ENCODE results near the gene ANKRD13C.
"Not testable (repeated sequence)": the region's sequence is repeated elsewhere in the genome, so short reads cannot be mapped to it uniquely, and the experiment has no call there.

Gene ANKRD13C

GRCh38 chr1:70339644-70340043, 14.9 kb downstream of the ANKRD13C start:
- H3K4me3 ChIP-seq (ENCODE audit: low read depth in 1 of 5, low read length in 5 of 5); H3K36me3 ChIP-seq (ENCODE audit: control insufficient read depth in 5 of 5, insufficient read depth in 5 of 5, low read length in 5 of 5); H3K27ac ChIP-seq (ENCODE audit: low read depth, low read length); H3K4me1 ChIP-seq (ENCODE audit: control insufficient read depth in 5 of 5, insufficient read depth in 5 of 5, low read length in 5 of 5); H3K9me3 ChIP-seq (ENCODE audit: control insufficient read depth in 5 of 5, low read length in 5 of 5); H3K27me3 ChIP-seq (ENCODE audit: control insufficient read depth in 5 of 5, insufficient read depth in 4 of 5, low read length in 5 of 5); H3K9ac ChIP-seq (ENCODE audit: low read length in 5 of 5): not testable (repeated sequence)

- no peaks in the 10 kb centered on the region for H3K27me3 ChIP-seq (ENCODE audit: control insufficient read depth in 5 of 5, insufficient read depth in 4 of 5, low read length in 5 of 5)
- H3K36me3 ChIP-seq (ENCODE audit: control insufficient read depth in 5 of 5, insufficient read depth in 5 of 5, low read length in 5 of 5): peaks cover 0 to 13% (median 4%) of the 10 kb centered on the region in 5 donors
- no peaks in the 10 kb centered on the region for H3K4me1 ChIP-seq (ENCODE audit: control insufficient read depth in 5 of 5, insufficient read depth in 5 of 5, low read length in 5 of 5)
- no peak overlapping the region for H3K4me3 ChIP-seq (ENCODE audit: low read depth in 1 of 5, low read length in 5 of 5)
- H3K9me3 ChIP-seq (ENCODE audit: control insufficient read depth in 5 of 5, low read length in 5 of 5): no peaks in the 10 kb centered on the region
- H3K27ac ChIP-seq (ENCODE audit: low read depth, low read length): no peak overlapping the region
- H3K9ac ChIP-seq (ENCODE audit: low read length in 5 of 5): no peak overlapping the region
Measured at GRCh38 chr1:70336050-70336449, 18.5 kb downstream of the ANKRD13C start.

- H3K9ac ChIP-seq (ENCODE audit: low read length in 5 of 5): no peak overlapping the region
- H3K36me3 ChIP-seq (ENCODE audit: control insufficient read depth in 5 of 5, insufficient read depth in 5 of 5, low read length in 5 of 5): peaks cover 0 to 16% (median 4%) of the 10 kb centered on the region in 5 donors
- no peak overlapping the region for H3K27ac ChIP-seq (ENCODE audit: low read depth, low read length)
- H3K27me3 ChIP-seq (ENCODE audit: control insufficient read depth in 5 of 5, insufficient read depth in 4 of 5, low read length in 5 of 5): no peaks in the 10 kb centered on the region
- H3K9me3 ChIP-seq (ENCODE audit: control insufficient read depth in 5 of 5, low read length in 5 of 5): no peaks in the 10 kb centered on the region
- no peaks in the 10 kb centered on the region for H3K4me1 ChIP-seq (ENCODE audit: control insufficient read depth in 5 of 5, insufficient read depth in 5 of 5, low read length in 5 of 5)
- H3K4me3 ChIP-seq (ENCODE audit: low read depth in 1 of 5, low read length in 5 of 5): no peak overlapping the region
Measured at GRCh38 chr1:70334436-70334835, 20.1 kb downstream of the ANKRD13C start.

GRCh38 chr1:70333245-70333644, 21.3 kb downstream of the ANKRD13C start:
- Histone ChIP-seq H3K9me3 (ENCODE audit: control insufficient read depth in 5 of 5, low read length in 5 of 5) (no peaks in the 10 kb centered on the region), H3K36me3 (ENCODE audit: control insufficient read depth in 5 of 5, insufficient read depth in 5 of 5, low read length in 5 of 5) (peaks cover 0 to 16% (median 4%) of the 10 kb centered on the region in 5 donors), H3K9ac (ENCODE audit: low read length in 5 of 5) (no peak overlapping the region), H3K27ac (ENCODE audit: low read depth, low read length) (no peak overlapping the region), H3K4me1 (ENCODE audit: control insufficient read depth in 5 of 5, insufficient read depth in 5 of 5, low read length in 5 of 5) (no peaks in the 10 kb centered on the region), H3K4me3 (ENCODE audit: low read depth in 1 of 5, low read length in 5 of 5) (no peak overlapping the region), H3K27me3 (ENCODE audit: control insufficient read depth in 5 of 5, insufficient read depth in 4 of 5, low read length in 5 of 5) (no peaks in the 10 kb centered on the region)

- H3K4me3 ChIP-seq (ENCODE audit: low read depth in 1 of 5, low read length in 5 of 5): no peak overlapping the region
- peaks cover 0 to 16% (median 4%) of the 10 kb centered on the region in 5 donors for H3K36me3 ChIP-seq (ENCODE audit: control insufficient read depth in 5 of 5, insufficient read depth in 5 of 5, low read length in 5 of 5)
- H3K27me3 ChIP-seq (ENCODE audit: control insufficient read depth in 5 of 5, insufficient read depth in 4 of 5, low read length in 5 of 5): no peaks in the 10 kb centered on the region
- no peaks in the 10 kb centered on the region for H3K9me3 ChIP-seq (ENCODE audit: control insufficient read depth in 5 of 5, low read length in 5 of 5)
- no peak overlapping the region for H3K9ac ChIP-seq (ENCODE audit: low read length in 5 of 5)
- no peaks in the 10 kb centered on the region for H3K4me1 ChIP-seq (ENCODE audit: control insufficient read depth in 5 of 5, insufficient read depth in 5 of 5, low read length in 5 of 5)
- H3K27ac ChIP-seq (ENCODE audit: low read depth, low read length): no peak overlapping the region
Measured at GRCh38 chr1:70331962-70332361, 22.6 kb downstream of the ANKRD13C start.

- Histone ChIP-seq H3K4me1 (ENCODE audit: control insufficient read depth in 5 of 5, insufficient read depth in 5 of 5, low read length in 5 of 5) (no peaks in the 10 kb centered on the region), H3K36me3 (ENCODE audit: control insufficient read depth in 5 of 5, insufficient read depth in 5 of 5, low read length in 5 of 5) (peaks cover 0 to 8% (median 2%) of the 10 kb centered on the region in 5 donors), H3K27me3 (ENCODE audit: control insufficient read depth in 5 of 5, insufficient read depth in 4 of 5, low read length in 5 of 5) (no peaks in the 10 kb centered on the region), H3K9me3 (ENCODE audit: control insufficient read depth in 5 of 5, low read length in 5 of 5) (no peaks in the 10 kb centered on the region), H3K9ac (ENCODE audit: low read length in 5 of 5) (no peak overlapping the region), H3K4me3 (ENCODE audit: low read depth in 1 of 5, low read length in 5 of 5) (no peak overlapping the region), H3K27ac (ENCODE audit: low read depth, low read length) (no peak overlapping the region)
Measured at GRCh38 chr1:70327306-70328076, 27.0 kb downstream of the ANKRD13C start.

GRCh38 chr1:70324683-70325082, 29.8 kb downstream of the ANKRD13C start:
- Histone ChIP-seq H3K9ac (ENCODE audit: low read length in 5 of 5) (no peak overlapping the region), H3K36me3 (ENCODE audit: control insufficient read depth in 5 of 5, insufficient read depth in 5 of 5, low read length in 5 of 5) (peaks cover 0 to 4% (median 3%) of the 10 kb centered on the region in 5 donors), H3K27me3 (ENCODE audit: control insufficient read depth in 5 of 5, insufficient read depth in 4 of 5, low read length in 5 of 5) (no peaks in the 10 kb centered on the region), H3K9me3 (ENCODE audit: control insufficient read depth in 5 of 5, low read length in 5 of 5) (no peaks in the 10 kb centered on the region), H3K27ac (ENCODE audit: low read depth, low read length) (no peak overlapping the region), H3K4me1 (ENCODE audit: control insufficient read depth in 5 of 5, insufficient read depth in 5 of 5, low read length in 5 of 5) (no peaks in the 10 kb centered on the region), H3K4me3 (ENCODE audit: low read depth in 1 of 5, low read length in 5 of 5) (no peak overlapping the region)

- H3K36me3 ChIP-seq (ENCODE audit: control insufficient read depth in 5 of 5, insufficient read depth in 5 of 5, low read length in 5 of 5): peaks cover 0 to 4% (median 3%) of the 10 kb centered on the region in 5 donors
- no peaks in the 10 kb centered on the region for H3K9me3 ChIP-seq (ENCODE audit: control insufficient read depth in 5 of 5, low read length in 5 of 5)
- no peak overlapping the region for H3K9ac ChIP-seq (ENCODE audit: low read length in 5 of 5)
- no peaks in the 10 kb centered on the region for H3K4me1 ChIP-seq (ENCODE audit: control insufficient read depth in 5 of 5, insufficient read depth in 5 of 5, low read length in 5 of 5)
- H3K27me3 ChIP-seq (ENCODE audit: control insufficient read depth in 5 of 5, insufficient read depth in 4 of 5, low read length in 5 of 5): no peaks in the 10 kb centered on the region
- no peak overlapping the region for H3K27ac ChIP-seq (ENCODE audit: low read depth, low read length)
- no peak overlapping the region for H3K4me3 ChIP-seq (ENCODE audit: low read depth in 1 of 5, low read length in 5 of 5)
Measured at GRCh38 chr1:70319750-70320149, 34.8 kb downstream of the ANKRD13C start.

GRCh38 chr1:70318191-70318590, 36.3 kb downstream of the ANKRD13C start:
- H3K36me3 ChIP-seq (ENCODE audit: control insufficient read depth in 5 of 5, insufficient read depth in 5 of 5, low read length in 5 of 5): peaks cover 0 to 4% (median 3%) of the 10 kb centered on the region in 5 donors
- no peak overlapping the region for H3K9ac ChIP-seq (ENCODE audit: low read length in 5 of 5)
- no peaks in the 10 kb centered on the region for H3K9me3 ChIP-seq (ENCODE audit: control insufficient read depth in 5 of 5, low read length in 5 of 5)
- no peak overlapping the region for H3K27ac ChIP-seq (ENCODE audit: low read depth, low read length)
- H3K27me3 ChIP-seq (ENCODE audit: control insufficient read depth in 5 of 5, insufficient read depth in 4 of 5, low read length in 5 of 5): no peaks in the 10 kb centered on the region
- H3K4me3 ChIP-seq (ENCODE audit: low read depth in 1 of 5, low read length in 5 of 5): no peak overlapping the region
- no peaks in the 10 kb centered on the region for H3K4me1 ChIP-seq (ENCODE audit: control insufficient read depth in 5 of 5, insufficient read depth in 5 of 5, low read length in 5 of 5)

- Histone ChIP-seq H3K9ac (ENCODE audit: low read length in 5 of 5) (no peak overlapping the region), H3K27me3 (ENCODE audit: control insufficient read depth in 5 of 5, insufficient read depth in 4 of 5, low read length in 5 of 5) (no peaks in the 10 kb centered on the region), H3K27ac (ENCODE audit: low read depth, low read length) (no peak overlapping the region), H3K4me3 (ENCODE audit: low read depth in 1 of 5, low read length in 5 of 5) (no peak overlapping the region), H3K9me3 (ENCODE audit: control insufficient read depth in 5 of 5, low read length in 5 of 5) (no peaks in the 10 kb centered on the region), H3K4me1 (ENCODE audit: control insufficient read depth in 5 of 5, insufficient read depth in 5 of 5, low read length in 5 of 5) (no peaks in the 10 kb centered on the region), H3K36me3 (ENCODE audit: control insufficient read depth in 5 of 5, insufficient read depth in 5 of 5, low read length in 5 of 5) (no peaks in the 10 kb centered on the region)
Measured at GRCh38 chr1:70317087-70317486, 37.4 kb downstream of the ANKRD13C start.

Data from subcutaneous abdominal adipose tissue (tissue), 5 donors.